IMR-90 (cell line): ENCODE measurements around the gene PTPRN2. TPM values are rescaled to one million over a fixed set of nuclear protein-coding genes. Genes with fewer than 3 reads are reported as not detected.

Experiments used
- ATAC-seq: fragments of 200-7000 bp; cut with Tn5 transposase; 2 replicates; pipeline ENCODE4 v1.9.1; 2020; ENCODE audit warnings: low read depth, mild to moderate bottlenecking, moderate library complexity
- BruUV-seq: library from RNA; stranded (reverse); fragments of 400-500 nt; replicated peaks from 2 replicates; lab custom pipeline; 2021; lab: Mats Ljungman, UMichigan
- CTCF ChIA-PET: fragments of 300-600 bp; formaldehyde crosslinking; extraction: SDS; loops from one replicate; lab custom pipeline; 2021; ENCODE audit warnings: antibody characterized with exemption; lab: Yijun Ruan, JAX
- POLR2A ChIA-PET: fragments of 300-600 bp; sonication (Branson Sonifier 250); formaldehyde crosslinking; loops from one replicate; lab custom pipeline; 2022; ENCODE audit warnings: antibody characterized with exemption; ENCODE audit not compliant: unreplicated experiment; lab: Charles Lee
- DNase-seq: peaks from one replicate; pipeline ENCODE4 v3.0.0; 2013
- H2AFZ ChIP-seq: replicated peaks from 2 replicates; pipeline ENCODE3; 2013; ENCODE audit warnings: low read length, mild to moderate bottlenecking; ENCODE audit not compliant: poor library complexity
- H2AK5ac ChIP-seq: 2 replicates; pipeline ENCODE4 v1.6.1; 2013; ENCODE audit warnings: low read depth, low read length, inconsistent platforms
- H2AK9ac ChIP-seq: replicated peaks from 2 replicates; pipeline ENCODE3; 2013; ENCODE audit warnings: mild to moderate bottlenecking, low read depth, low read length, moderate library complexity; ENCODE audit not compliant: poor library complexity
- H2BK120ac ChIP-seq: 2 replicates; pipeline ENCODE4 v1.6.1; 2013; ENCODE audit warnings: low read depth, low read length, inconsistent platforms
- H2BK15ac ChIP-seq: 3 replicates; pipeline ENCODE4 v1.6.1; 2013; ENCODE audit warnings: low read depth, low read length, inconsistent platforms
- H2BK20ac ChIP-seq: 2 replicates; pipeline ENCODE4 v1.6.1; 2013; ENCODE audit warnings: low read depth, mild to moderate bottlenecking, inconsistent platforms, low read length, moderate library complexity
- H2BK5ac ChIP-seq: 2 replicates; pipeline ENCODE4 v1.6.1; 2013; ENCODE audit warnings: mild to moderate bottlenecking, low read depth, low read length, inconsistent platforms; ENCODE audit not compliant: poor library complexity, severe bottlenecking
- H3K14ac ChIP-seq: replicated peaks from 2 replicates; pipeline ENCODE4 v1.6.1; 2013; ENCODE audit warnings: low read depth, low read length, inconsistent platforms
- H3K18ac ChIP-seq: 2 replicates; pipeline ENCODE4 v1.6.1; 2013; ENCODE audit warnings: low read depth, low read length, control low read depth
- H3K23ac ChIP-seq: 2 replicates; pipeline ENCODE4 v1.6.1; 2013; ENCODE audit warnings: low read depth, low read length, inconsistent platforms
- H3K27ac ChIP-seq: 2 replicates; pipeline ENCODE4 v1.5.1; 2013; ENCODE audit warnings: mild to moderate bottlenecking, control low read depth, low read length; ENCODE audit not compliant: insufficient read depth
- H3K27me3 ChIP-seq: 2 replicates; pipeline ENCODE4 v1.6.1; 2013; ENCODE audit warnings: low read length; ENCODE audit not compliant: control insufficient read depth, insufficient read depth
- H3K36me3 ChIP-seq: 2 replicates; pipeline ENCODE4 v1.6.1; 2013; ENCODE audit warnings: low read length, mixed read lengths; ENCODE audit not compliant: control insufficient read depth, insufficient read depth
- H3K4ac ChIP-seq: 2 replicates; pipeline ENCODE4 v1.6.1; 2013; ENCODE audit warnings: low read depth, low read length, inconsistent platforms
- H3K4me1 ChIP-seq: 2 replicates; pipeline ENCODE4 v1.6.1; 2013; ENCODE audit warnings: low read length, mixed read lengths; ENCODE audit not compliant: control insufficient read depth, insufficient read depth
- H3K4me2 ChIP-seq: 2 replicates; pipeline ENCODE4 v1.6.1; 2013; ENCODE audit warnings: low read depth, mild to moderate bottlenecking, control low read depth, low read length, moderate library complexity
- H3K4me3 ChIP-seq: 2 replicates; pipeline ENCODE4 v1.5.1; 2013; ENCODE audit warnings: low read depth, mild to moderate bottlenecking, control low read depth, low read length, moderate library complexity; ENCODE audit not compliant: insufficient read depth
- H3K56ac ChIP-seq: 2 replicates; pipeline ENCODE4 v1.6.1; 2013; ENCODE audit warnings: low read length, inconsistent platforms; ENCODE audit not compliant: insufficient read depth; ENCODE audit errors: extremely low read depth
- H3K79me1 ChIP-seq, 2 experiments: 2 replicates each; pipeline ENCODE4 v1.6.1; 2013; ENCODE audit warnings: low read length in 2 of 2, inconsistent platforms in 1 of 2, low read depth in 1 of 2
- H3K9ac ChIP-seq: 2 replicates; pipeline ENCODE4 v1.6.1; 2013; ENCODE audit warnings: low read depth, low read length, control low read depth
- H3K9me1 ChIP-seq: 2 replicates; pipeline ENCODE4 v1.6.1; 2013; ENCODE audit warnings: low read length, inconsistent platforms; ENCODE audit not compliant: insufficient read depth
- H3K9me3 ChIP-seq: 2 replicates; pipeline ENCODE4 v1.6.1; 2013; ENCODE audit warnings: low read length; ENCODE audit not compliant: control insufficient read depth, insufficient read depth
- H4K20me1 ChIP-seq: 2 replicates; pipeline ENCODE4 v1.6.1; 2013; ENCODE audit warnings: low read length, inconsistent platforms; ENCODE audit not compliant: insufficient read depth
- H4K5ac ChIP-seq: 2 replicates; pipeline ENCODE4 v1.6.1; 2013; ENCODE audit warnings: mild to moderate bottlenecking, low read depth, low read length, control low read depth
- H4K8ac ChIP-seq, 2 experiments: 2 replicates each; pipeline ENCODE4 v1.6.1; 2013; ENCODE audit warnings: low read depth in 2 of 2, low read length in 2 of 2, control low read depth in 1 of 2, inconsistent platforms in 1 of 2
- H4K91ac ChIP-seq: 2 replicates; pipeline ENCODE4 v1.6.1; 2013; ENCODE audit warnings: low read depth, low read length, inconsistent platforms; ENCODE audit not compliant: insufficient read depth
- BHLHE40 ChIP-seq: fragments of 150-350 bp; IDR thresholded peaks from 2 replicates; pipeline ENCODE4 v1.6.1; 2016; ENCODE audit warnings: mild to moderate bottlenecking, low read depth, low read length
- CEBPB ChIP-seq: IDR thresholded peaks from 2 replicates; pipeline ENCODE4 v1.6.1; 2012; ENCODE audit warnings: low read depth, low read length, improper control_type of control experiment
- CHD1 ChIP-seq: IDR thresholded peaks from 2 replicates; pipeline ENCODE4 v1.6.1; 2012; ENCODE audit warnings: low read depth, low read length, improper control_type of control experiment
- FOS ChIP-seq: fragments of 150-350 bp; IDR thresholded peaks from 2 replicates; pipeline ENCODE4 v1.6.1; 2016; ENCODE audit warnings: low read depth, low read length
- MAFK ChIP-seq: IDR thresholded peaks from 2 replicates; pipeline ENCODE4 v1.6.1; 2012; ENCODE audit warnings: low read depth, low read length, improper control_type of control experiment
- MAZ ChIP-seq: IDR thresholded peaks from 2 replicates; pipeline ENCODE4 v1.6.1; 2012; ENCODE audit warnings: low read depth, mild to moderate bottlenecking, low read length, improper control_type of control experiment, moderate library complexity, borderline replicate concordance
- MXI1 ChIP-seq: IDR thresholded peaks from 2 replicates; pipeline ENCODE4 v1.6.1; 2012; ENCODE audit warnings: low read depth, mild to moderate bottlenecking, low read length, moderate library complexity, borderline replicate concordance
- NFE2L2 ChIP-seq: fragments of 150-350 bp; IDR thresholded peaks from 2 replicates; pipeline ENCODE4 v1.6.1; 2016; ENCODE audit warnings: low read depth, mild to moderate bottlenecking, low read length
- POLR2A ChIP-seq: IDR thresholded peaks from 2 replicates; pipeline ENCODE4 v1.6.1; 2012; ENCODE audit warnings: mild to moderate bottlenecking, low read depth, low read length
- RAD21 ChIP-seq: IDR thresholded peaks from 2 replicates; pipeline ENCODE4 v1.6.1; 2012; ENCODE audit warnings: low read length, improper control_type of control experiment
- USF2 ChIP-seq: fragments of 150-350 bp; IDR thresholded peaks from 2 replicates; pipeline ENCODE4 v1.6.1; 2017; ENCODE audit warnings: mild to moderate bottlenecking, antibody characterized with exemption, low read length, low read depth
- WGBS, 2 experiments: methylation state at CpG; one replicate each; pipeline versions ENCODE4 v1.1.5 to v1.1.7; 2013; ENCODE audit warnings: missing lambda C conversion rate in 2 of 2; ENCODE audit not compliant: insufficient read length in 1 of 2; ENCODE audit errors: extremely low coverage in 2 of 2; 5-methylcytosine and 5-hydroxymethylcytosine counted together
- dilution Hi-C: fragments of 300-500 bp; cut with HindIII; formaldehyde crosslinking; loops from one replicate; pipeline ENCODE4 v1.14.3; 2018; ENCODE audit warnings: low sequenced_read_pairs; ENCODE audit not compliant: unreplicated experiment
- in situ Hi-C: fragments of 300-500 bp; cut with MboI; formaldehyde crosslinking; loops from 3 replicates; pipeline ENCODE4 v1.14.3; 2019; ENCODE audit warnings: low sequenced_read_pairs, inconsistent platforms, mixed read lengths
- intact Hi-C: fragments of 100-400 bp; cut with micrococcal nuclease; formaldehyde crosslinking; loops from 2 replicates; pipeline ENCODE4 v1.10.0; 2022
- polyA plus RNA-seq, 3 experiments: library from polyadenylated mRNA; depleted of rRNA; stranded (reverse); fragments of >200 nt; gene quantifications; 2 replicates each; pipeline ENCODE4 v1.2.3, GENCODE V29; 2012; ENCODE audit warnings: low replicate concordance in 1 of 3
- total RNA-seq: library from RNA; depleted of rRNA; stranded (reverse); fragments of >200 nt; gene quantifications from 2 replicates; pipeline ENCODE4 v1.2.3, GENCODE V29; 2012
- TF ChIP-seq, protein P1 (sequence below): fragments of 150-350 bp; IDR thresholded peaks from 2 replicates; pipeline ENCODE4 v1.6.1; 2016; ENCODE audit warnings: low read depth, mild to moderate bottlenecking, low read length, moderate library complexity, borderline replicate concordance

The PTPRN2 gene
- total and polyA plus RNA-seq, 2 of the 4 experiments (the other 2 are of a cell fraction): 0.03 TPM; not detected in 1

GRCh38 chr7:158074896-158075632 is 512.6 kb downstream of the PTPRN2 start:
- H3K4me3 ChIP-seq: no peak overlapping the region
- no peak overlapping the region for H3K18ac ChIP-seq
- no peak overlapping the region for H3K4me2 ChIP-seq
- H3K9me1 ChIP-seq: no peaks in the 10 kb centered on the region
- H3K23ac ChIP-seq: no peak overlapping the region
- DNase-seq (no peak), ATAC-seq (no peak)
- H3K14ac ChIP-seq: no peak overlapping the region
- intact Hi-C loops: no loop called here
- H2AK5ac ChIP-seq: no peak overlapping the region
- no peak overlapping the region for H2AFZ ChIP-seq
- H3K56ac ChIP-seq: no peak overlapping the region
- no peaks in the 10 kb centered on the region for H3K27me3 ChIP-seq
- H2AK9ac ChIP-seq: no peak overlapping the region
- H2BK20ac ChIP-seq: no peak overlapping the region
- no peaks in the 10 kb centered on the region for H3K36me3 ChIP-seq
- H4K20me1 ChIP-seq: no peaks in the 10 kb centered on the region
- in situ Hi-C loops: no loop called here
- H3K9me3 ChIP-seq: peaks cover 68% of the 10 kb centered on the region
- H4K8ac ChIP-seq: no peak overlapping the region
- no peak overlapping the region for H4K5ac ChIP-seq
- ChIA-PET CTCF (no interaction called here), POLR2A (no interaction called here)
- dilution Hi-C loops: no loop called here
- H3K4ac ChIP-seq: no peak overlapping the region
- H2BK120ac ChIP-seq: no peak overlapping the region
- no peaks in the 10 kb centered on the region for H3K79me1 ChIP-seq
- H4K91ac ChIP-seq: no peak overlapping the region
- no peaks in the 10 kb centered on the region for H3K4me1 ChIP-seq
- 75% methylated on average over 10 of the region's 29 CpGs; no CpG with 5 or more reads in 1 of the 2 experiments for WGBS, 2 experiments
- no TSS peak for BruUV-seq
- H2BK15ac ChIP-seq: no peak overlapping the region
- H3K27ac ChIP-seq: no peak overlapping the region
- no peak overlapping the region for H3K9ac ChIP-seq
- no peak for TF ChIP-seq NFE2L2
- TF ChIP-seq BHLHE40: no peak
- TF ChIP-seq, protein P1, sequence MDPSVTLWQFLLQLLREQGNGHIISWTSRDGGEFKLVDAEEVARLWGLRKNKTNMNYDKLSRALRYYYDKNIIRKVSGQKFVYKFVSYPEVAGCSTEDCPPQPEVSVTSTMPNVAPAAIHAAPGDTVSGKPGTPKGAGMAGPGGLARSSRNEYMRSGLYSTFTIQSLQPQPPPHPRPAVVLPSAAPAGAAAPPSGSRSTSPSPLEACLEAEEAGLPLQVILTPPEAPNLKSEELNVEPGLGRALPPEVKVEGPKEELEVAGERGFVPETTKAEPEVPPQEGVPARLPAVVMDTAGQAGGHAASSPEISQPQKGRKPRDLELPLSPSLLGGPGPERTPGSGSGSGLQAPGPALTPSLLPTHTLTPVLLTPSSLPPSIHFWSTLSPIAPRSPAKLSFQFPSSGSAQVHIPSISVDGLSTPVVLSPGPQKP: no peak
- no peak for TF ChIP-seq RAD21
- no peak for TF ChIP-seq MAZ
- no peak for TF ChIP-seq USF2
- no peak for TF ChIP-seq MAFK
- TF ChIP-seq CEBPB: no peak
- no peak for TF ChIP-seq POLR2A
- no peak for TF ChIP-seq CHD1
- TF ChIP-seq MXI1: no peak
- no peak for TF ChIP-seq FOS
- no peak overlapping the region for H2BK5ac ChIP-seq
